ENCODE results near the gene TACR1.

The TACR1 gene

DNA sequence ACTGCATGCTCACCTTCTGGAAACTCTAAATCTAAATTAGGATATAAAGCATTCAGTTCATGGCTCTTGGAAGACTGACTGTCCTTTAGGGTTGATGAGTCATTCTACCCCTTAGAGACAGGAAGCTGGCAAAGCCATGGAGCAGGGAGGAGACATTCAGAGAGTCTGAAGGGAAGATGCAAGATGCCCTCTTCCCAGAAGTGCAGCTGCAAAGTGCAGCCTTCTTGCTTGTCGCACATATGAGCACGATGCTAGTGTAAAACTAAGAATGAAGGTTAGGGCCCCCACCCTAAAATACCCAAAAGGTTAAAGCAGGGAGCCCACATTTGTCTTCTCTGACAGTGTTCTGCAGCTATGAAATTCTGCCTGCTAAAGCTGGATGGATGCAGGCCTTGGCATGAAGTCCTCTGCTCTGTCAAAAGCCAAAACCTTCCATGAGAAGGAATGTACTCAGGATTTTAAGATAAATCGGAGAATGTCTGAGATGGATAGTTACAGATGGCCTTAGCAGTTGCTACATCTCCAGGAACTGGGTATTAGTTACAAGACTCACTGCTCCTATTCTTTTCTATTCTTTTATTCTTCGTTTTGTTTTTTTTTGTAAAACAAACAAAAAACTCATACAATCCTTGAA lies 151.2 kb downstream of the TACR1 start:
- TF ChIP-seq CTCF (conservative IDR thresholded peaks at IDR 0.05; ENCODE audit: control insufficient read depth, insufficient read depth, low read depth, low read length) = no peak
- peak; percentile 73 for DNase-seq (ENCODE audit: low read depth)
- H3K4me3 ChIP-seq (ENCODE audit: control insufficient read depth, low read depth, low read length) = no peak overlapping the region

DNA sequence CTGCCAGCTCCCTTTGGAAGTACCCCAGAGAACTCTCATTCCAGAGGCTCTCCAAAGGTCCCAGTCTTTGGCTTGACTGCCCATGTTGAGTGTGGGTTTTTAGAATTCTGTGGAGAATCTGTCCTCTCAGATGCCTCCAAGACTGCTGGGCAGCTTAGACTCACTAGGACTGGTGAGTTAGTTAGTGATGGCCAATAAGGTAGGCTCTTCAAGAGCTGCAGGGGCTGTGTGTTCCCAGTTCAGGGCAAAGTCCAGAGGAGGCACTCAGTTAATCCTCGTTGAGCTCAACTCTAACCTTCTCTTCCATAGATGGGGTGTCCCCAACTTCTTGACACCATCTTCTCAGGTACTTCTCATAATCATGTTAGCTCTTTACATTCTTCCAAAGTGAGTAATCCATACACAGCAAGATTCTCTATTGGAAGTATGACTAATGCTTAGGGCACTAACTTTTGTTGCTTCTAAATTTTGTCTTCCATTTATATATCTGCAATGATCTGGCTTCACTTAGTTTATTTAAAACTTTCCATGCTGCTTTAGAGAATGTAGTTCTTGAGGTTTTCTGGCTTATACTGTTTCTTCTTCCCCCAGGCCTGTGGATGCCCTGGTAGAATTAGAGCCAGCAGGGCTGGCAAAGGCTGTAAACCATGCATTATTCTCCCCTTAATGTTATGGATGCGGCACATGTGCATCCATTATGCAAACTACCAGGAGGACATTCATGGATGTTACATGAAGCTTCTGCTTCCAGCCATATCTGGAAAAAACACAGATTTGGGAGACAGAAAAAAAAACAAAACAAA lies 151.9 kb downstream of the TACR1 start:
- DNase-seq (ENCODE audit: low read depth) = peak; percentile 48
- no peak for TF ChIP-seq CTCF (conservative IDR thresholded peaks at IDR 0.05; ENCODE audit: control insufficient read depth, insufficient read depth, low read depth, low read length)
- no peak overlapping the region for H3K4me3 ChIP-seq (ENCODE audit: control insufficient read depth, low read depth, low read length)

GRCh38 chr2:75045526-75046050 lies 153.7 kb downstream of the TACR1 start:
- H3K4me3 ChIP-seq (ENCODE audit: control insufficient read depth, low read depth, low read length) = no peak overlapping the region
- no peak for DNase-seq (ENCODE audit: low read depth)
- TF ChIP-seq CTCF (conservative IDR thresholded peaks at IDR 0.05; ENCODE audit: control insufficient read depth, insufficient read depth, low read depth, low read length) = no peak

DNA sequence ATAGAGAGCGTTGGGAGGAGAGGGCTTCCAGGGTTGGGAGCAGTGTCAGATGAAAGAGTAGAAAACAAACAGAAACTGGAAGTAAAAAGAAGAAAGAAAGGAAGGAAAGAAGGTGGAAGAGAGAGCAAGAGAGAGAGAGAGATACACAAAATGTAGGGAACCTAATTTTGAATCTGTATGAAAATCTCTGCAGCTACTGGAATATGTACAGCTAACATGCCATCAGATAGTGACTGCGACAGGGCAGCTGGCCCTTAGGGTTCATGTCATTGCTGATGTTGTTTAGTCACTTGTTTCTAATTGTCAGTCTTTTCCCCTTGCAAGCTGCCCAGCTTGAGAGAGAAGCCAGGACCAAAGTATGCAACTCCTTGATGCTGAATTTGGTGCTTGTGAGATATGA lies 155.0 kb downstream of the TACR1 start:
- TF ChIP-seq CTCF (conservative IDR thresholded peaks at IDR 0.05; ENCODE audit: control insufficient read depth, insufficient read depth, low read depth, low read length) = no peak
- no peak for DNase-seq (ENCODE audit: low read depth)
- no peak overlapping the region for H3K4me3 ChIP-seq (ENCODE audit: control insufficient read depth, low read depth, low read length)

- DNase-seq (ENCODE audit: low read depth) = no peak
- H3K4me3 ChIP-seq (ENCODE audit: control insufficient read depth, low read depth, low read length) = no peak overlapping the region
- TF ChIP-seq CTCF (conservative IDR thresholded peaks at IDR 0.05; ENCODE audit: control insufficient read depth, insufficient read depth, low read depth, low read length) = no peak
Observed at GRCh38 chr2:75042823-75043222, 156.5 kb downstream of the TACR1 start.

- no peak for DNase-seq (ENCODE audit: low read depth)
- no peak overlapping the region for H3K4me3 ChIP-seq (ENCODE audit: control insufficient read depth, low read depth, low read length)
- no peak for TF ChIP-seq CTCF (conservative IDR thresholded peaks at IDR 0.05; ENCODE audit: control insufficient read depth, insufficient read depth, low read depth, low read length)
Observed at GRCh38 chr2:75041731-75042600, 157.4 kb downstream of the TACR1 start.
